Inferior parietal cortex (tissue), 1 donor: Measurements from ENCODE around the gene KRT85.

Experiments used
- DNase-seq: peaks from one replicate; pipeline ENCODE4 v3.0.0-alpha.2; 2016; ENCODE audit errors: extremely low spot score

KRT85 gene

GRCh38 chr12:52394836-52395405 lies 27.6 kb upstream of the KRT85 start:
- DNase-seq, result no peak

GRCh38 chr12:52392465-52393007 lies 25.3 kb upstream of the KRT85 start:
- no peak for DNase-seq

- DNase-seq, result peak; percentile 62
Measured at GRCh38 chr12:52391618-52392002, 24.3 kb upstream of the KRT85 start.

GRCh38 chr12:52390739-52391617 lies 23.7 kb upstream of the KRT85 start:
- no peak for DNase-seq

GRCh38 chr12:52389313-52390207 lies 22.3 kb upstream of the KRT85 start:
- DNase-seq, result no peak

GRCh38 chr12:52387859-52388258 lies 20.6 kb upstream of the KRT85 start:
- no peak for DNase-seq

GRCh38 chr12:52385226-52385702 lies 18.0 kb upstream of the KRT85 start, which contains the start of gene KRT84:
KRT84 (minus strand) TSS chr12:52385652; CDS start chr12:52385585, 67 bp downstream.
- DNase-seq, result no peak

GRCh38 chr12:52383331-52383730 lies 16.1 kb upstream of the KRT85 start:
- no peak for DNase-seq

GRCh38 chr12:52382854-52383253 lies 15.6 kb upstream of the KRT85 start:
- DNase-seq, result no peak

GRCh38 chr12:52381206-52381605 lies 13.9 kb upstream of the KRT85 start:
- DNase-seq, result no peak

GRCh38 chr12:52380271-52380694 lies 13.0 kb upstream of the KRT85 start:
- DNase-seq, result no peak

- DNase-seq, result no peak
Measured at GRCh38 chr12:52379536-52379935, 12.3 kb upstream of the KRT85 start.

- DNase-seq, result no peak
Measured at GRCh38 chr12:52378091-52378490, 10.8 kb upstream of the KRT85 start.

GRCh38 chr12:52377266-52377665 lies 10.0 kb upstream of the KRT85 start:
- no peak for DNase-seq

- peak; percentile 90 for DNase-seq
Measured at GRCh38 chr12:52372216-52373154, 5.2 kb upstream of the KRT85 start.

GRCh38 chr12:52371716-52372115 lies 4.4 kb upstream of the KRT85 start:
- DNase-seq, result no peak

GRCh38 chr12:52370926-52371608 lies 3.8 kb upstream of the KRT85 start:
- DNase-seq, result peak; percentile 68

GRCh38 chr12:52369809-52370208 lies 2.5 kb upstream of the KRT85 start:
- no peak for DNase-seq

- DNase-seq, result no peak
Measured at GRCh38 chr12:52369211-52369610, 1.9 kb upstream of the KRT85 start.

- DNase-seq, result no peak
Measured at GRCh38 chr12:52368508-52368907, 1.2 kb upstream of the KRT85 start.
